Smooth muscle cell (in vitro differentiated cells): ENCODE measurements around the gene STON2. TPM values are rescaled to one million over a fixed set of nuclear protein-coding genes. Genes with fewer than 3 reads are reported as not detected.

ENCODE experiments used
- DNase-seq: peaks from one replicate; lab custom pipeline; 2025; ENCODE audit not compliant: unreplicated experiment; lab: John Stamatoyannopoulos, UW
- H2AFZ ChIP-seq: fragments of 200-600 bp; sonication (generic); 2 replicates; pipeline ENCODE4 v1.6.0; 2016; ENCODE audit warnings: antibody characterized with exemption, low read depth, mild to moderate bottlenecking
- H3F3A ChIP-seq: fragments of 200-600 bp; sonication (generic); 2 replicates; pipeline ENCODE4 v1.6.0; 2017; ENCODE audit warnings: antibody characterized with exemption, low read depth
- H3K27ac ChIP-seq: fragments of 200-600 bp; sonication (generic); 2 replicates; pipeline ENCODE4 v1.5.1; 2016; ENCODE audit warnings: low read depth, mild to moderate bottlenecking
- H3K27me3 ChIP-seq: fragments of 200-600 bp; sonication (generic); 2 replicates; pipeline ENCODE4 v1.6.1; 2016; ENCODE audit warnings: low read depth, mild to moderate bottlenecking
- H3K36me3 ChIP-seq: fragments of 200-600 bp; sonication (generic); 2 replicates; pipeline ENCODE4 v1.5.1; 2016; ENCODE audit warnings: low read depth
- H3K4me1 ChIP-seq: fragments of 200-600 bp; sonication (generic); 2 replicates; pipeline ENCODE4 v1.5.1; 2016; ENCODE audit warnings: low read depth
- H3K4me2 ChIP-seq: fragments of 200-600 bp; sonication (generic); 2 replicates; pipeline ENCODE4 v1.6.0; 2016; ENCODE audit warnings: mild to moderate bottlenecking
- H3K4me3 ChIP-seq: fragments of 200-600 bp; sonication (generic); 2 replicates; pipeline ENCODE4 v1.5.1; 2016; ENCODE audit warnings: mild to moderate bottlenecking
- H3K79me2 ChIP-seq: fragments of 200-600 bp; sonication (generic); 2 replicates; pipeline ENCODE4 v1.6.0; 2016; ENCODE audit warnings: low read depth, mild to moderate bottlenecking
- H3K9ac ChIP-seq: fragments of 200-600 bp; sonication (generic); 2 replicates; pipeline ENCODE4 v1.6.0; 2016; ENCODE audit warnings: low read depth
- H3K9me3 ChIP-seq: fragments of 200-600 bp; sonication (generic); replicated peaks from 2 replicates; pipeline ENCODE4 v1.5.1; 2016; ENCODE audit warnings: low read depth
- H4K20me1 ChIP-seq: fragments of 200-600 bp; sonication (generic); 2 replicates; pipeline ENCODE4 v1.6.0; 2016; ENCODE audit warnings: low read depth
- CTCF ChIP-seq: fragments of 200-600 bp; sonication (generic); IDR thresholded peaks from 2 replicates; pipeline ENCODE4 v1.5.1; 2017; ENCODE audit warnings: borderline replicate concordance, mild to moderate bottlenecking, antibody characterized with exemption; ENCODE audit not compliant: insufficient read depth, poor library complexity, severe bottlenecking
- WGBS: methylation state at CpG from one replicate; pipeline ENCODE4 v1.1.7; 2016; ENCODE audit warnings: low lambda C conversion rate; 5-methylcytosine and 5-hydroxymethylcytosine counted together
- polyA plus RNA-seq: library from polyadenylated mRNA; unstranded; fragments of >200 nt; fragmentation: Nextera tagmentation; extraction: Ambion mirVana; gene quantifications from 2 replicates; pipeline ENCODE4 v1.2.1, GENCODE V29; 2016
- total RNA-seq: library from RNA; depleted of rRNA; stranded (reverse); fragments of >200 nt; gene quantifications from 2 replicates; pipeline ENCODE4 v1.2.3, GENCODE V29; 2014

The STON2 gene
- total and polyA plus RNA-seq, 2 experiments from 2014 or later, result 1.7 to 43.6 TPM

- no peaks in the 10 kb centered on the region for H3K36me3 ChIP-seq
- H3K79me2 ChIP-seq, result peaks cover 15% of the 10 kb centered on the region
- H3K4me1 ChIP-seq, result peaks cover 56% of the 10 kb centered on the region
- H3K27ac ChIP-seq, result peak overlapping the region; percentile 71
- no peak overlapping the region for H3K4me2 ChIP-seq
- TF ChIP-seq CTCF, result no peak
- H3K9me3 ChIP-seq, result no peaks in the 10 kb centered on the region
- DNase-seq, result no peak
- H2AFZ ChIP-seq, result no peak overlapping the region
- no peaks in the 10 kb centered on the region for H3F3A ChIP-seq
- no peak overlapping the region for H3K4me3 ChIP-seq
- 75% methylated on average over 3 of the region's 3 CpGs for WGBS
- H3K9ac ChIP-seq, result no peak overlapping the region
- no peaks in the 10 kb centered on the region for H3K27me3 ChIP-seq
- no peaks in the 10 kb centered on the region for H4K20me1 ChIP-seq
These were observed 87.7 kb downstream of the STON2 start for GRCh38 chr14:81312289-81312876.

- 77% methylated on average over 5 of the region's 5 CpGs for WGBS
- no peaks in the 10 kb centered on the region for H3K36me3 ChIP-seq
- TF ChIP-seq CTCF, result no peak
- H2AFZ ChIP-seq, result no peak overlapping the region
- peak overlapping the region; percentile 71 for H3K27ac ChIP-seq
- H3K4me1 ChIP-seq, result peaks cover 60% of the 10 kb centered on the region
- DNase-seq, result no peak
- no peaks in the 10 kb centered on the region for H3F3A ChIP-seq
- no peak overlapping the region for H3K9ac ChIP-seq
- H3K27me3 ChIP-seq, result no peaks in the 10 kb centered on the region
- H4K20me1 ChIP-seq, result no peaks in the 10 kb centered on the region
- H3K4me2 ChIP-seq, result no peak overlapping the region
- H3K4me3 ChIP-seq, result no peak overlapping the region
- no peaks in the 10 kb centered on the region for H3K9me3 ChIP-seq
- H3K79me2 ChIP-seq, result peaks cover 15% of the 10 kb centered on the region
These were observed 88.3 kb downstream of the STON2 start for GRCh38 chr14:81311778-81312177.

GRCh38 chr14:81311141-81311540 is 89.0 kb downstream of the STON2 start:
- no peak overlapping the region for H2AFZ ChIP-seq
- H3K27ac ChIP-seq, result peak overlapping the region; percentile 71
- H3K9ac ChIP-seq, result no peak overlapping the region
- peaks cover 59% of the 10 kb centered on the region for H3K4me1 ChIP-seq
- H4K20me1 ChIP-seq, result no peaks in the 10 kb centered on the region
- no peak overlapping the region for H3K4me3 ChIP-seq
- WGBS, result 54% methylated on average over 3 of the region's 3 CpGs
- H3F3A ChIP-seq, result no peaks in the 10 kb centered on the region
- H3K9me3 ChIP-seq, result no peaks in the 10 kb centered on the region
- no peaks in the 10 kb centered on the region for H3K36me3 ChIP-seq
- no peaks in the 10 kb centered on the region for H3K27me3 ChIP-seq
- DNase-seq, result no peak
- TF ChIP-seq CTCF, result no peak
- peaks cover 15% of the 10 kb centered on the region for H3K79me2 ChIP-seq
- no peak overlapping the region for H3K4me2 ChIP-seq

- H3K27me3 ChIP-seq, result no peaks in the 10 kb centered on the region
- H3K9me3 ChIP-seq, result no peaks in the 10 kb centered on the region
- H3F3A ChIP-seq, result no peaks in the 10 kb centered on the region
- WGBS, result 77% methylated on average over 4 of the region's 4 CpGs
- peaks cover 53% of the 10 kb centered on the region for H3K4me1 ChIP-seq
- H3K4me3 ChIP-seq, result no peak overlapping the region
- no peak overlapping the region for H2AFZ ChIP-seq
- H3K4me2 ChIP-seq, result no peak overlapping the region
- no peaks in the 10 kb centered on the region for H3K36me3 ChIP-seq
- no peak for DNase-seq
- TF ChIP-seq CTCF, result no peak
- H3K27ac ChIP-seq, result no peak overlapping the region
- H3K79me2 ChIP-seq, result peaks cover 15% of the 10 kb centered on the region
- no peaks in the 10 kb centered on the region for H4K20me1 ChIP-seq
- H3K9ac ChIP-seq, result no peak overlapping the region
These were observed 89.5 kb downstream of the STON2 start for GRCh38 chr14:81310606-81311005.
